ENCODE results near the gene FBXL7.

DNA sequence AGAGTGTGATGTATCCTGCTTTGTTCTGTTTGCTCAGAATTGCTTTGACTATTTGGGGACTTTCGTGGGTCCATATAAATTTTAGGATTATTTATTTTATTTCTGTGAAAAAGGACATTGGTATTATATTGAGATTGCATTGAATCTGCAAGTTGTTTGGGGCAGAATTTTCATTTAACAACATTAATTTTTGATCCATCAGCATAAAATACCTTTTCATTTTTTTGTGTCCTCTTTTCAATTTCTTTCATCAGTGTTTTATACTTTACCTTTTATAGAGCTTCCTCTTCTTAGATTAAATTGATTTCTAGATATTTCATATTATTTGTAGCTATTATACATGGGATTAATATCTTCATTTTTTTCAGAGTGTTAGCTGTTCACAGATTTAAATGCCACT is 40.8 kb upstream of the FBXL7 start:
- no peak for TF ChIP-seq EZH2 (IDR thresholded peaks at IDR 0.05; ENCODE audit: low read length)
- TF ChIP-seq, protein P1, sequence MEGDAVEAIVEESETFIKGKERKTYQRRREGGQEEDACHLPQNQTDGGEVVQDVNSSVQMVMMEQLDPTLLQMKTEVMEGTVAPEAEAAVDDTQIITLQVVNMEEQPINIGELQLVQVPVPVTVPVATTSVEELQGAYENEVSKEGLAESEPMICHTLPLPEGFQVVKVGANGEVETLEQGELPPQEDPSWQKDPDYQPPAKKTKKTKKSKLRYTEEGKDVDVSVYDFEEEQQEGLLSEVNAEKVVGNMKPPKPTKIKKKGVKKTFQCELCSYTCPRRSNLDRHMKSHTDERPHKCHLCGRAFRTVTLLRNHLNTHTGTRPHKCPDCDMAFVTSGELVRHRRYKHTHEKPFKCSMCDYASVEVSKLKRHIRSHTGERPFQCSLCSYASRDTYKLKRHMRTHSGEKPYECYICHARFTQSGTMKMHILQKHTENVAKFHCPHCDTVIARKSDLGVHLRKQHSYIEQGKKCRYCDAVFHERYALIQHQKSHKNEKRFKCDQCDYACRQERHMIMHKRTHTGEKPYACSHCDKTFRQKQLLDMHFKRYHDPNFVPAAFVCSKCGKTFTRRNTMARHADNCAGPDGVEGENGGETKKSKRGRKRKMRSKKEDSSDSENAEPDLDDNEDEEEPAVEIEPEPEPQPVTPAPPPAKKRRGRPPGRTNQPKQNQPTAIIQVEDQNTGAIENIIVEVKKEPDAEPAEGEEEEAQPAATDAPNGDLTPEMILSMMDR (optimal IDR thresholded peaks at IDR 0.05 in 1 of 3, IDR thresholded peaks at IDR 0.05 in 1 of 3, conservative IDR thresholded peaks at IDR 0.05 in 1 of 3; ENCODE audit: extremely low read depth in 1 of 3, insufficient read depth in 2 of 3, low read length in 3 of 3), result no peak
